Measurements from ENCODE around the gene MXRA7.

MXRA7 gene

GRCh38 chr17:76688165-76688622 lies 22.6 kb downstream of the MXRA7 start:
- Histone ChIP-seq H3K27ac (ENCODE audit: low read length) (peak overlapping the region; percentile 79), H3K9me3 (ENCODE audit: control insufficient read depth in 1 of 2, low read length in 2 of 2) (no peaks in the 10 kb centered on the region), H3K27me3 (ENCODE audit: low read depth, low read length) (no peaks in the 10 kb centered on the region), H3K4me1 (ENCODE audit: control insufficient read depth in 1 of 2, insufficient read depth in 2 of 2, low read length in 2 of 2) (peaks cover 12 to 53% of the 10 kb centered on the region in 2 donors), H3K36me3 (ENCODE audit: control insufficient read depth in 1 of 2, insufficient read depth in 2 of 2, low read length in 2 of 2) (peaks cover 0 to 21% of the 10 kb centered on the region in 2 donors), H3K4me3 (ENCODE audit: low read depth in 1 of 2, low read length in 2 of 2) (peak overlapping the region in 1 of 2 donors; percentile 3)

GRCh38 chr17:76687298-76688164 lies 23.2 kb downstream of the MXRA7 start:
- peak overlapping the region in 1 of 2 donors; percentile 3 for H3K4me3 ChIP-seq (ENCODE audit: low read depth in 1 of 2, low read length in 2 of 2)
- peaks cover 12 to 60% of the 10 kb centered on the region in 2 donors for H3K4me1 ChIP-seq (ENCODE audit: control insufficient read depth in 1 of 2, insufficient read depth in 2 of 2, low read length in 2 of 2)

GRCh38 chr17:76686538-76687297 lies 24.0 kb downstream of the MXRA7 start:
- no peaks in the 10 kb centered on the region for H3K27me3 ChIP-seq (ENCODE audit: low read depth, low read length)
- peaks cover 12 to 66% of the 10 kb centered on the region in 2 donors for H3K4me1 ChIP-seq (ENCODE audit: control insufficient read depth in 1 of 2, insufficient read depth in 2 of 2, low read length in 2 of 2)
- peak overlapping the region; percentile 79 for H3K27ac ChIP-seq (ENCODE audit: low read length)
- H3K36me3 ChIP-seq (ENCODE audit: control insufficient read depth in 1 of 2, insufficient read depth in 2 of 2, low read length in 2 of 2): peaks cover 0 to 24% of the 10 kb centered on the region in 2 donors
- H3K9me3 ChIP-seq (ENCODE audit: control insufficient read depth in 1 of 2, low read length in 2 of 2): no peaks in the 10 kb centered on the region
- H3K4me3 ChIP-seq (ENCODE audit: low read depth in 1 of 2, low read length in 2 of 2): peak overlapping the region in 1 of 2 donors; percentile 11

More at GRCh38 chr17:76687298-76688164, 23.2 kb downstream of the MXRA7 start:
- H3K27ac ChIP-seq (ENCODE audit: low read length): peak overlapping the region; percentile 79
- peaks cover 0 to 24% of the 10 kb centered on the region in 2 donors for H3K36me3 ChIP-seq (ENCODE audit: control insufficient read depth in 1 of 2, insufficient read depth in 2 of 2, low read length in 2 of 2)
- no peaks in the 10 kb centered on the region for H3K27me3 ChIP-seq (ENCODE audit: low read depth, low read length)
- no peaks in the 10 kb centered on the region for H3K9me3 ChIP-seq (ENCODE audit: control insufficient read depth in 1 of 2, low read length in 2 of 2)

GRCh38 chr17:76685846-76686245 lies 24.9 kb downstream of the MXRA7 start:
- Histone ChIP-seq H3K36me3 (ENCODE audit: control insufficient read depth in 1 of 2, insufficient read depth in 2 of 2, low read length in 2 of 2) (peaks cover 0 to 24% of the 10 kb centered on the region in 2 donors), H3K4me3 (ENCODE audit: low read depth in 1 of 2, low read length in 2 of 2) (no peak overlapping the region), H3K27me3 (ENCODE audit: low read depth, low read length) (no peaks in the 10 kb centered on the region), H3K9me3 (ENCODE audit: control insufficient read depth in 1 of 2, low read length in 2 of 2) (no peaks in the 10 kb centered on the region), H3K4me1 (ENCODE audit: control insufficient read depth in 1 of 2, insufficient read depth in 2 of 2, low read length in 2 of 2) (peaks cover 12 to 67% of the 10 kb centered on the region in 2 donors), H3K27ac (ENCODE audit: low read length) (no peak overlapping the region)

- Histone ChIP-seq H3K27ac (ENCODE audit: low read length) (no peak overlapping the region), H3K27me3 (ENCODE audit: low read depth, low read length) (no peaks in the 10 kb centered on the region), H3K4me3 (ENCODE audit: low read depth in 1 of 2, low read length in 2 of 2) (no peak overlapping the region), H3K36me3 (ENCODE audit: control insufficient read depth in 1 of 2, insufficient read depth in 2 of 2, low read length in 2 of 2) (peaks cover 0 to 24% of the 10 kb centered on the region in 2 donors), H3K4me1 (ENCODE audit: control insufficient read depth in 1 of 2, insufficient read depth in 2 of 2, low read length in 2 of 2) (peaks cover 12 to 70% of the 10 kb centered on the region in 2 donors), H3K9me3 (ENCODE audit: control insufficient read depth in 1 of 2, low read length in 2 of 2) (no peaks in the 10 kb centered on the region)
Measured at GRCh38 chr17:76685366-76685765, 25.4 kb downstream of the MXRA7 start.

GRCh38 chr17:76684756-76685155 lies 26.0 kb downstream of the MXRA7 start:
- H3K27me3 ChIP-seq (ENCODE audit: low read depth, low read length): no peaks in the 10 kb centered on the region
- peaks cover 12 to 70% of the 10 kb centered on the region in 2 donors for H3K4me1 ChIP-seq (ENCODE audit: control insufficient read depth in 1 of 2, insufficient read depth in 2 of 2, low read length in 2 of 2)
- H3K27ac ChIP-seq (ENCODE audit: low read length): no peak overlapping the region
- no peak overlapping the region for H3K4me3 ChIP-seq (ENCODE audit: low read depth in 1 of 2, low read length in 2 of 2)
- peaks cover 0 to 24% of the 10 kb centered on the region in 2 donors for H3K36me3 ChIP-seq (ENCODE audit: control insufficient read depth in 1 of 2, insufficient read depth in 2 of 2, low read length in 2 of 2)
- H3K9me3 ChIP-seq (ENCODE audit: control insufficient read depth in 1 of 2, low read length in 2 of 2): no peaks in the 10 kb centered on the region

- no peak overlapping the region for H3K4me3 ChIP-seq (ENCODE audit: low read depth in 1 of 2, low read length in 2 of 2)
- H3K36me3 ChIP-seq (ENCODE audit: control insufficient read depth in 1 of 2, insufficient read depth in 2 of 2, low read length in 2 of 2): peaks cover 0 to 26% of the 10 kb centered on the region in 2 donors
- H3K9me3 ChIP-seq (ENCODE audit: control insufficient read depth in 1 of 2, low read length in 2 of 2): no peaks in the 10 kb centered on the region
- H3K27ac ChIP-seq (ENCODE audit: low read length): no peak overlapping the region
- no peaks in the 10 kb centered on the region for H3K27me3 ChIP-seq (ENCODE audit: low read depth, low read length)
- H3K4me1 ChIP-seq (ENCODE audit: control insufficient read depth in 1 of 2, insufficient read depth in 2 of 2, low read length in 2 of 2): peaks cover 12 to 64% of the 10 kb centered on the region in 2 donors
Measured at GRCh38 chr17:76683921-76684745, 26.6 kb downstream of the MXRA7 start.

- H3K27me3 ChIP-seq (ENCODE audit: low read depth, low read length): no peaks in the 10 kb centered on the region
- no peaks in the 10 kb centered on the region for H3K9me3 ChIP-seq (ENCODE audit: control insufficient read depth in 1 of 2, low read length in 2 of 2)
- no peak overlapping the region for H3K4me3 ChIP-seq (ENCODE audit: low read depth in 1 of 2, low read length in 2 of 2)
- peaks cover 7 to 60% of the 10 kb centered on the region in 2 donors for H3K4me1 ChIP-seq (ENCODE audit: control insufficient read depth in 1 of 2, insufficient read depth in 2 of 2, low read length in 2 of 2)
- peaks cover 0 to 33% of the 10 kb centered on the region in 2 donors for H3K36me3 ChIP-seq (ENCODE audit: control insufficient read depth in 1 of 2, insufficient read depth in 2 of 2, low read length in 2 of 2)
- no peak overlapping the region for H3K27ac ChIP-seq (ENCODE audit: low read length)
Measured at GRCh38 chr17:76683011-76683755, 27.6 kb downstream of the MXRA7 start.

- no peaks in the 10 kb centered on the region for H3K27me3 ChIP-seq (ENCODE audit: low read depth, low read length)
- H3K4me3 ChIP-seq (ENCODE audit: low read depth in 1 of 2, low read length in 2 of 2): no peak overlapping the region
- H3K9me3 ChIP-seq (ENCODE audit: control insufficient read depth in 1 of 2, low read length in 2 of 2): no peaks in the 10 kb centered on the region
- H3K4me1 ChIP-seq (ENCODE audit: control insufficient read depth in 1 of 2, insufficient read depth in 2 of 2, low read length in 2 of 2): peaks cover 5 to 51% of the 10 kb centered on the region in 2 donors
- peaks cover 0 to 42% of the 10 kb centered on the region in 2 donors for H3K36me3 ChIP-seq (ENCODE audit: control insufficient read depth in 1 of 2, insufficient read depth in 2 of 2, low read length in 2 of 2)
- no peak overlapping the region for H3K27ac ChIP-seq (ENCODE audit: low read length)
Measured at GRCh38 chr17:76682296-76682695, 28.5 kb downstream of the MXRA7 start.

Measured in muscle layer of duodenum (tissue), 2 donors.